NT2/D1 (cell line): ENCODE data around the gene ROGDI.

Experiments
- SUZ12 ChIP-seq: IDR thresholded peaks from 2 replicates; pipeline ENCODE4 v1.6.1; 2011; ENCODE audit not compliant: insufficient read length, insufficient read depth; ENCODE audit errors: extremely low read depth
- YY1 ChIP-seq: IDR thresholded peaks from 2 replicates; pipeline ENCODE4 v1.6.1; 2011; ENCODE audit not compliant: insufficient read length, insufficient read depth
- ZNF274 ChIP-seq: IDR thresholded peaks from 2 replicates; pipeline ENCODE4 v1.6.1; 2011; ENCODE audit warnings: mild to moderate bottlenecking, low read depth, low read length

- TF ChIP-seq ZNF274 (no peak), YY1 (no peak), SUZ12 (no peak)
Measured at GRCh38 chr16:4801962-4802658, at the start of gene ROGDI.
